ENCODE results near the gene MAST2.
A peak's percentile ranks its signal among the peaks of the same experiment; 100 is the strongest.

MAST2 gene

DNA sequence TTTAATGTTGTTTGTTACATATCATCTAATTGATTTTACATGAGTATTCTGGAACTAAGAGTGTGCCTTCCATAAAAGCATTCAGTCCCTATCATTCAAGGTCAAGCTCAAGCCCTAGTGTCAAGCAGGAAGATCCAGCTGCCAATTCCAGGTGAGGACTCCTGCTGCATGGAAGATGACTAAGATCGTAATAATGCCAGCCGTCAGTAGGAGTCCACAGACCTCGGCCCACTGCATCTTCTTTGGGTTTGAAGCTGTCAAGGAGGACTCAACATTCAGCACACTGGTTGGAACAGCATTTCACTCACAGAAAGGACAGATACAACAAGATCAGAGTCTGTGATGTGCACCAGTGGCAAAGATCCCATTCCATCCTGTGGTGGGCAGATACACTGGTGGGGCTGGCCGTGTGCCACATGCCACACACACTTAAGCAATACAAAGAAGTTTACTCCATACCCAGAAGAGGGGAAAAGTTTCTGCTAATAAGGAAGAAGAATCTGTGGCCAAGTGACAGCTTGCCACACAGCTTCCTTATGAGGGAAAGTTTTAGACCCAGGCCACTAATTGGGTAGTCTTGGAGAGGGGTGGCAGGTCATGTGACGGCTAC lies 168.6 kb downstream of the MAST2 start:
- peak; percentile 66 for TF ChIP-seq ZNF274 (IDR thresholded peaks at IDR 0.05; ENCODE audit: low read depth, low read length)
- no peak for TF ChIP-seq SUZ12 (IDR thresholded peaks at IDR 0.05; ENCODE audit: extremely low read depth, insufficient read depth, insufficient read length)
- peaks cover 16% of the 10 kb centered on the region for H3K9me3 ChIP-seq (ENCODE audit: insufficient read depth, low read length)
- no peaks in the 10 kb centered on the region for H3K27me3 ChIP-seq (ENCODE audit: insufficient read depth, insufficient read length)
- no peak overlapping the region for H3K9ac ChIP-seq (ENCODE audit: insufficient read length, low read depth)
- H3K36me3 ChIP-seq (ENCODE audit: insufficient read depth, insufficient read length, low read length): peaks cover 23% of the 10 kb centered on the region
- H3K4me3 ChIP-seq (ENCODE audit: insufficient read length, low read depth): no peak overlapping the region
- no peaks in the 10 kb centered on the region for H3K4me1 ChIP-seq (ENCODE audit: insufficient read depth, insufficient read length)
- DNase-seq (ENCODE audit: low read depth, low spot score): no peak

- H3K9me3 ChIP-seq (ENCODE audit: insufficient read depth, low read length): peaks cover 16% of the 10 kb centered on the region
- no peak overlapping the region for H3K9ac ChIP-seq (ENCODE audit: insufficient read length, low read depth)
- H3K4me3 ChIP-seq (ENCODE audit: insufficient read length, low read depth): no peak overlapping the region
- H3K27me3 ChIP-seq (ENCODE audit: insufficient read depth, insufficient read length): no peaks in the 10 kb centered on the region
- TF ChIP-seq YY1 (IDR thresholded peaks at IDR 0.05; ENCODE audit: insufficient read depth, insufficient read length): no peak
- TF ChIP-seq SUZ12 (IDR thresholded peaks at IDR 0.05; ENCODE audit: extremely low read depth, insufficient read depth, insufficient read length): no peak
- no peak for TF ChIP-seq ZNF274 (IDR thresholded peaks at IDR 0.05; ENCODE audit: low read depth, low read length)
- no peak for DNase-seq (ENCODE audit: low read depth, low spot score)
- H3K4me1 ChIP-seq (ENCODE audit: insufficient read depth, insufficient read length): no peaks in the 10 kb centered on the region
- H3K36me3 ChIP-seq (ENCODE audit: insufficient read depth, insufficient read length, low read length): peaks cover 23% of the 10 kb centered on the region
These were observed 169.2 kb downstream of the MAST2 start for GRCh38 chr1:45972621-45973020.

- DNase-seq (ENCODE audit: low read depth, low spot score): no peak
- TF ChIP-seq ZNF274 (IDR thresholded peaks at IDR 0.05; ENCODE audit: low read depth, low read length) (no peak), YY1 (IDR thresholded peaks at IDR 0.05; ENCODE audit: insufficient read depth, insufficient read length) (no peak), SUZ12 (IDR thresholded peaks at IDR 0.05; ENCODE audit: extremely low read depth, insufficient read depth, insufficient read length) (no peak)
- no peak overlapping the region for H3K9ac ChIP-seq (ENCODE audit: insufficient read length, low read depth)
- H3K4me1 ChIP-seq (ENCODE audit: insufficient read depth, insufficient read length): no peaks in the 10 kb centered on the region
- peaks cover 16% of the 10 kb centered on the region for H3K9me3 ChIP-seq (ENCODE audit: insufficient read depth, low read length)
- H3K36me3 ChIP-seq (ENCODE audit: insufficient read depth, insufficient read length, low read length): peaks cover 23% of the 10 kb centered on the region
- H3K4me3 ChIP-seq (ENCODE audit: insufficient read length, low read depth): no peak overlapping the region
- no peaks in the 10 kb centered on the region for H3K27me3 ChIP-seq (ENCODE audit: insufficient read depth, insufficient read length)
These were observed 169.7 kb downstream of the MAST2 start for GRCh38 chr1:45973121-45973520.

- no peak for TF ChIP-seq YY1 (IDR thresholded peaks at IDR 0.05; ENCODE audit: insufficient read depth, insufficient read length)
- no peak for TF ChIP-seq ZNF274 (IDR thresholded peaks at IDR 0.05; ENCODE audit: low read depth, low read length)
- no peak for TF ChIP-seq SUZ12 (IDR thresholded peaks at IDR 0.05; ENCODE audit: extremely low read depth, insufficient read depth, insufficient read length)
- DNase-seq (ENCODE audit: low read depth, low spot score): no peak
These were observed 171.3 kb downstream of the MAST2 start for GRCh38 chr1:45974541-45975269.

GRCh38 chr1:45976623-45977022 lies 173.2 kb downstream of the MAST2 start:
- Histone ChIP-seq H3K9me3 (ENCODE audit: insufficient read depth, low read length) (peaks cover 8% of the 10 kb centered on the region), H3K9ac (ENCODE audit: insufficient read length, low read depth) (no peak overlapping the region), H3K4me3 (ENCODE audit: insufficient read length, low read depth) (no peak overlapping the region), H3K27me3 (ENCODE audit: insufficient read depth, insufficient read length) (no peaks in the 10 kb centered on the region), H3K36me3 (ENCODE audit: insufficient read depth, insufficient read length, low read length) (peaks cover 16% of the 10 kb centered on the region), H3K4me1 (ENCODE audit: insufficient read depth, insufficient read length) (no peaks in the 10 kb centered on the region)
- no peak for TF ChIP-seq YY1 (IDR thresholded peaks at IDR 0.05; ENCODE audit: insufficient read depth, insufficient read length)
- no peak for TF ChIP-seq ZNF274 (IDR thresholded peaks at IDR 0.05; ENCODE audit: low read depth, low read length)
- TF ChIP-seq SUZ12 (IDR thresholded peaks at IDR 0.05; ENCODE audit: extremely low read depth, insufficient read depth, insufficient read length): no peak
- DNase-seq (ENCODE audit: low read depth, low spot score): no peak

More at GRCh38 chr1:45974541-45975269, 171.3 kb downstream of the MAST2 start:
- H3K36me3 ChIP-seq (ENCODE audit: insufficient read depth, insufficient read length, low read length): peaks cover 22% of the 10 kb centered on the region
- H3K9me3 ChIP-seq (ENCODE audit: insufficient read depth, low read length): peaks cover 16% of the 10 kb centered on the region
- H3K27me3 ChIP-seq (ENCODE audit: insufficient read depth, insufficient read length): no peaks in the 10 kb centered on the region
- H3K4me1 ChIP-seq (ENCODE audit: insufficient read depth, insufficient read length): no peaks in the 10 kb centered on the region
- H3K9ac ChIP-seq (ENCODE audit: insufficient read length, low read depth): no peak overlapping the region
- H3K4me3 ChIP-seq (ENCODE audit: insufficient read length, low read depth): no peak overlapping the region

DNA sequence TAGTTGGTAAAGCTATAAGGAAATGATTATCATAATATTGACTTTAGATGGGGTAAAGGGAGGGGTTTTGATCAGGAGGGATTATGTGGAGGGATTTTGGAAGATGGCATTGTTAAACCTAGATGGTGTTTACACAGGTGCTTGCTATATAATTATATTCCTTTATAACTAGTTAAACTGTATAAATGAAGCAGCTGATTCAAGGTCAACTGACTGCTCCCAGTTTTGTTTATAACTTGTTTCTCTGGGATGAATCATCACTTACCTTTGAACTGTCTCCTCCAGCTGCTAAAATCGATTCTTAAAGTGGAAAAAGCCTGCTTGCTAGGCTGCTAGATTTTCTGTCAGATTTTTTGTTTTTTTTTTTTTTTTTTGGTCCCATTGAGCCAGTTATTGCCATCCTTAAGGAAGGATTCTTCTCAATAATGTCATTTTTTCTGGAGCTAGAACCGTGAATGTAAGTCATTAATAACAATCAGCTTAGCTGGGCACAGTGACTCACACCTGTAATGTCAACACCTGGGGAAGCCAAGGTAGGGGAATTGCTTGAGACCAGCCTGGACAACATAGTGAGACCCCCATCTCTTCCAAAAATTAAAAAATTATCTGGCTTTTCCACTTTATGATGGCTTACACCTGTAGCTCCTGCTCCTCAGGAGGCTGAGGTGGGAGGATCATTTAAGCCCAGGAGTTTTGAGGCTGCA lies 175.8 kb downstream of the MAST2 start:
- no peak overlapping the region for H3K4me3 ChIP-seq (ENCODE audit: insufficient read length, low read depth)
- H3K9me3 ChIP-seq (ENCODE audit: insufficient read depth, low read length): no peaks in the 10 kb centered on the region
- no peaks in the 10 kb centered on the region for H3K4me1 ChIP-seq (ENCODE audit: insufficient read depth, insufficient read length)
- H3K27me3 ChIP-seq (ENCODE audit: insufficient read depth, insufficient read length): no peaks in the 10 kb centered on the region
- H3K9ac ChIP-seq (ENCODE audit: insufficient read length, low read depth): no peak overlapping the region
- H3K36me3 ChIP-seq (ENCODE audit: insufficient read depth, insufficient read length, low read length): peaks cover 6% of the 10 kb centered on the region
- DNase-seq (ENCODE audit: low read depth, low spot score): no peak
- TF ChIP-seq SUZ12 (IDR thresholded peaks at IDR 0.05; ENCODE audit: extremely low read depth, insufficient read depth, insufficient read length) (no peak), ZNF274 (IDR thresholded peaks at IDR 0.05; ENCODE audit: low read depth, low read length) (no peak)

DNA sequence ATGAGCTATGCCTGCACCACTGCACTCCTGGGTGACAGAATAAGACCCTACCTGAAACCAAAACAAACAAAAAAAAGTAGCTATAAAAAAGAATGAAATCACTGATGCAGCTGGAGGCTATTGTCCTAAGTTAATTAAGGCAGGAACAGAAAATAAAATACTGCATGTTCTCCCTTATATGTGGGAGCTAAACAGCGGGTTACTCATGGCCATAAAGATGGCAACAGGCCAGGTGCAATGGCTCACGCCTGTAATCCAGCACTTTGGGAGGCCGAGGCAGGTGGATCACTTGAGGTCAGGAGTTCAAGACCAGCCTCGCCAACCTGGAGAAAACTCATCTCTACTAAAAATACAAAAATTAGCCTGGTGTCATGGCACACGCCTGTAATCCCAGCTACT lies 176.4 kb downstream of the MAST2 start:
- no peak for DNase-seq (ENCODE audit: low read depth, low spot score)
- Histone ChIP-seq H3K27me3 (ENCODE audit: insufficient read depth, insufficient read length) (no peaks in the 10 kb centered on the region), H3K4me3 (ENCODE audit: insufficient read length, low read depth) (no peak overlapping the region), H3K36me3 (ENCODE audit: insufficient read depth, insufficient read length, low read length) (peaks cover 10% of the 10 kb centered on the region), H3K9ac (ENCODE audit: insufficient read length, low read depth) (no peak overlapping the region), H3K9me3 (ENCODE audit: insufficient read depth, low read length) (no peaks in the 10 kb centered on the region), H3K4me1 (ENCODE audit: insufficient read depth, insufficient read length) (no peaks in the 10 kb centered on the region)
- TF ChIP-seq ZNF274 (IDR thresholded peaks at IDR 0.05; ENCODE audit: low read depth, low read length) (no peak), YY1 (IDR thresholded peaks at IDR 0.05; ENCODE audit: insufficient read depth, insufficient read length) (no peak), SUZ12 (IDR thresholded peaks at IDR 0.05; ENCODE audit: extremely low read depth, insufficient read depth, insufficient read length) (no peak)

All from NT2/D1 (cell line).